ENCODE data around the gene GALNT11.
"Not testable (repeated sequence)": the region's sequence is repeated elsewhere in the genome, so short reads cannot be mapped to it uniquely, and the experiment has no call there.

Gene GALNT11

DNA sequence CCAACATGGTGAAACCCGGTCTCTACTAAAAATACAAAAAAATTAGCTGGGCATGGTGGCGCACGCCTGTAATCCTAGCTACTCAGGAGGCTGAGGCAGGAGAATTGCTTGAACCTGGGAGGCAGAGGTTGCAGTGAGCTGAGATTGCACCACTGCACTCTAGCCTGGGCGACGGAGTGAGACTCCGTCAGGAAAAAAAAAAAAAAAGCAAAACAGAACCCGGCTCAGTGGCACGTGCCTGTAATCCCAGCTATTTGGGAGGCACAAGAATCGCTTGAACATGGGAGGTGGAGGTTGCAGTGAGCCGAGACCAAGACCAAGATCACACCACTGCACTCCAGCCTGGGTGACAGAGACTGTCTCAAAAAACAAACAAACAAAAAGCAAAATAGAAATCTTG lies 3.7 kb upstream of the GALNT11 start:
- not testable (repeated sequence) for H3K9me3 ChIP-seq (ENCODE audit: control insufficient read depth, insufficient read depth, low read length); H3K4me1 ChIP-seq (ENCODE audit: control insufficient read depth, low read length); H3K27ac ChIP-seq (ENCODE audit: low read depth, low read length); H3K79me2 ChIP-seq (ENCODE audit: control insufficient read depth, low read length); H3F3A ChIP-seq (ENCODE audit: control insufficient read depth, insufficient read depth); H3K4me2 ChIP-seq (ENCODE audit: low read length); H3K4me3 ChIP-seq (ENCODE audit: low read length); H3K36me3 ChIP-seq (ENCODE audit: control insufficient read depth, low read length); H4K20me1 ChIP-seq (ENCODE audit: control insufficient read depth, insufficient read depth, low read depth, low read length); H3K9me2 ChIP-seq (replicated peaks; ENCODE audit: control insufficient read depth, low read length)
- peaks cover 30% of the 10 kb centered on the region for H3K27me3 ChIP-seq (ENCODE audit: control insufficient read depth, low read length)

DNA sequence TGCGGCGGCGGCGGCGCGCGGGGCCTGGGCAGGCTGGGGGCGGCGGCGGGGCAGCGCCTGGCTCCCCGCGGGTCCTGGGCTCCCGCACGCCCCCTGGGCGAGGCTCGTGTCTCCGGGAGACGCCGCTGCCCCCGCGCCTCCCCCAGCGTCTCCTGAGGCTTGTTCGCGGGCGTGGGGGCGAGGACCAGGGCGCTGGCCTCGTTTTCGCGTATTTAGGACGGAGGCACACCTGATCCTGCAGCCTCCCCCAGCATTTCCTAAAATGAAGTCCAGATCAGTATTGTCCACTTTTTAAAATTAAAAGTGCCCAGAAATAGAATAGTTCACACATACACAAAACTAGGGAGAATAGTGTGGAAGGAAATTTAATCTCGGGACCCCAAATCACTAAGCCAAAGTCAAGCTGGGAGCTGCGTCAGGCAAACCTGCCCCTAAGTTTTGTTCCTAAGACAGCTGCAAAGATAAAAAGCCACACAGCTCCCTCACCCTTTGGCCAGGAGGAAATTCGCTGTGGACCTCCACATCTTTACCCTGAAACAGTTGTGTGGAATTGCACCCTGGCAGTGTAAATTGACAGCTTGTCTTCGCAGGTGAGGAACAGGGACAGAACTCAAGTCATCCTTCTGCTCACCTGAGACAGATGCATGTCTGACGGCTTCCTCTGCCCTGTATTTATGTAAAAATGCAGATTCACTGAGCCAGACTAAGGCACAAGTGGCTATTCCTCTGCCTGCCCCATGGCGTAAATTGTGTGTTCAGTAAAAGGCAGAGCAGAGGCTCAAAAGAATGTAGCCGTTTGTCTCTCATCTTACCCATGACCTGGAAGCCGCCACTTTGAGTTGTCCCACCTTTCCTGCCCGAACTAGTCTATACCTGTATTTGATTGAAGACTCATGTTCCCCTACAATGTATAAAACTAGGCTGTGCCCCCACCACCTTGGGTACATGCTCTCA lies 740 bp downstream of the GALNT11 start:
- Histone ChIP-seq H3F3A (ENCODE audit: control insufficient read depth, insufficient read depth) (no peaks in the 10 kb centered on the region), H3K36me3 (ENCODE audit: control insufficient read depth, low read length) (no peaks in the 10 kb centered on the region), H3K27me3 (ENCODE audit: control insufficient read depth, low read length) (peaks cover 30% of the 10 kb centered on the region), H3K9me2 (replicated peaks; ENCODE audit: control insufficient read depth, low read length) (no peaks in the 10 kb centered on the region), H3K4me2 (ENCODE audit: low read length) (peak overlapping the region; percentile 39), H4K20me1 (ENCODE audit: control insufficient read depth, insufficient read depth, low read depth, low read length) (no peaks in the 10 kb centered on the region), H3K4me1 (ENCODE audit: control insufficient read depth, low read length) (no peaks in the 10 kb centered on the region), H3K9me3 (ENCODE audit: control insufficient read depth, insufficient read depth, low read length) (0 out of 2 replicates have a peak, but pooled peaks cover 3% of the 10 kb centered on the region), H3K4me3 (ENCODE audit: low read length) (peak overlapping the region; percentile 24), H3K79me2 (ENCODE audit: control insufficient read depth, low read length) (no peaks in the 10 kb centered on the region), H3K27ac (ENCODE audit: low read depth, low read length) (no peak overlapping the region)
- no peak for TF ChIP-seq EZH2phosphoT487 (IDR thresholded peaks at IDR 0.05; ENCODE audit: borderline replicate concordance, low read length)
- TF ChIP-seq, protein P1, sequence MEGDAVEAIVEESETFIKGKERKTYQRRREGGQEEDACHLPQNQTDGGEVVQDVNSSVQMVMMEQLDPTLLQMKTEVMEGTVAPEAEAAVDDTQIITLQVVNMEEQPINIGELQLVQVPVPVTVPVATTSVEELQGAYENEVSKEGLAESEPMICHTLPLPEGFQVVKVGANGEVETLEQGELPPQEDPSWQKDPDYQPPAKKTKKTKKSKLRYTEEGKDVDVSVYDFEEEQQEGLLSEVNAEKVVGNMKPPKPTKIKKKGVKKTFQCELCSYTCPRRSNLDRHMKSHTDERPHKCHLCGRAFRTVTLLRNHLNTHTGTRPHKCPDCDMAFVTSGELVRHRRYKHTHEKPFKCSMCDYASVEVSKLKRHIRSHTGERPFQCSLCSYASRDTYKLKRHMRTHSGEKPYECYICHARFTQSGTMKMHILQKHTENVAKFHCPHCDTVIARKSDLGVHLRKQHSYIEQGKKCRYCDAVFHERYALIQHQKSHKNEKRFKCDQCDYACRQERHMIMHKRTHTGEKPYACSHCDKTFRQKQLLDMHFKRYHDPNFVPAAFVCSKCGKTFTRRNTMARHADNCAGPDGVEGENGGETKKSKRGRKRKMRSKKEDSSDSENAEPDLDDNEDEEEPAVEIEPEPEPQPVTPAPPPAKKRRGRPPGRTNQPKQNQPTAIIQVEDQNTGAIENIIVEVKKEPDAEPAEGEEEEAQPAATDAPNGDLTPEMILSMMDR (IDR thresholded peaks at IDR 0.05; ENCODE audit: low read depth, low read length, poor library complexity, severe bottlenecking), result no peak

DNA sequence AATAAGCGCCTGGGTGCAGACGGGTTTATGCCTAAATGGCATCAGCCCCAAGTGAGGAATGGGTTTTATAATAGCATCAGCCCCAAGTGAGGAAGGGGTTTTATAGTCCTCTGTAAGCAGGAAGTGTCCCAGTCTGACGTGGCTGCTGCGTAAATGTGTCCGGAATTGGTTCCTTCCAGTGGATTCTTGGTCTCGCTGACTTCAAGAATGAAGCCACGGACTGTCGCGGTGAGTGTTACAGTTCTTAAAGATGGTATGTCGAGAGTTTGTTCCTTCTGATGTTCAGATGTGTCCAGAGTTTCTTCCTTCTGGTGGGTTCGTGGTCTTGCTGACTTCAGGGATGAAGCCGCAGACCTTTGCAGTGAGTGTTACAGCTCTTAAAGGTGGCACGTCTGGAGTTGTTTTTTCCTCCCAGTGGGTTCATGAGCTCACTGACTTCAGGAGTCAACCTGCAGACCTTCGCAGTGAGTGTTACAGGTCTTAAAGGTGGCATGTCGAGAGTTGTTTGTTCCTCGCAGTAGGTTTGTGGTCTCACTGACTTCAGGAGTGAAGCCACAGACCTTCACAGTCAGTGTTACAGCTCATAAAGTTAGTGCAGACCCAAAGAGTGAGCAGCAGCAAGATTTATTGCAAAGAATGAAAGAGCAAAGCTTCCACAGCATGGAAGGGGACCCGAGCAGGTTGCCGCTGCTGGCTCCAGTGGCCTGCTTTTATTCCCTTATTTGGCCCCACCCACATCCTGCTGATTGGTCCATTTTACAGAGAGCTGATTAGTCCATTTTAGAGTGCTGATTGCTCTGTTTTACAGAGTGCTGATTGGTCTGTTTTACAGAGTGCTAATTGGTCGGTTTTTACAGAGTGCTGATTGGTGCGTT lies 2.3 kb downstream of the GALNT11 start:
- H3K4me3 ChIP-seq (ENCODE audit: low read length); H3K36me3 ChIP-seq (ENCODE audit: control insufficient read depth, low read length); H4K20me1 ChIP-seq (ENCODE audit: control insufficient read depth, insufficient read depth, low read depth, low read length); H3F3A ChIP-seq (ENCODE audit: control insufficient read depth, insufficient read depth); H3K4me1 ChIP-seq (ENCODE audit: control insufficient read depth, low read length); H3K27ac ChIP-seq (ENCODE audit: low read depth, low read length); H3K4me2 ChIP-seq (ENCODE audit: low read length); H3K9me3 ChIP-seq (ENCODE audit: control insufficient read depth, insufficient read depth, low read length); H3K79me2 ChIP-seq (ENCODE audit: control insufficient read depth, low read length); H3K9me2 ChIP-seq (replicated peaks; ENCODE audit: control insufficient read depth, low read length): not testable (repeated sequence)
- peaks cover 30% of the 10 kb centered on the region for H3K27me3 ChIP-seq (ENCODE audit: control insufficient read depth, low read length)

DNA sequence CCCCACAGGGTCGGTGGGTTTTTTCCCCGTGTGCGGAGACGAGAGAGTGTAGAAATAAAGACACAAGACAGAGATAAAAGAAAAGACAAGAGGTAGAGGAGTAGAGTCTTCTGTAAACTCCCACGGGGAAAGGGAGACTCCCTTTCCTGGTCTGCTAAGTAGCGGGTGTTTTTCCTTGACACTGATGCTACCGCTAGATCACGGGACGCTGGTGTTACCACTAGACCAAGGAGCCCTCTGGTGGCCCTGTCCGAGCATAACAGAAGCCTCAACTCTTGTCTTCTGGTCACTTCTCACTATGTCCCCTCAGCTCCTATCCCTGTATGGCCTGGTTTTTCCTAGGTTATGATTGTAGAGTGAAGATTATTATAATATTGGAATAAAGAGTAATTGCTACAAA lies 4.6 kb downstream of the GALNT11 start:
- not testable (repeated sequence) for H4K20me1 ChIP-seq (ENCODE audit: control insufficient read depth, insufficient read depth, low read depth, low read length)

DNA sequence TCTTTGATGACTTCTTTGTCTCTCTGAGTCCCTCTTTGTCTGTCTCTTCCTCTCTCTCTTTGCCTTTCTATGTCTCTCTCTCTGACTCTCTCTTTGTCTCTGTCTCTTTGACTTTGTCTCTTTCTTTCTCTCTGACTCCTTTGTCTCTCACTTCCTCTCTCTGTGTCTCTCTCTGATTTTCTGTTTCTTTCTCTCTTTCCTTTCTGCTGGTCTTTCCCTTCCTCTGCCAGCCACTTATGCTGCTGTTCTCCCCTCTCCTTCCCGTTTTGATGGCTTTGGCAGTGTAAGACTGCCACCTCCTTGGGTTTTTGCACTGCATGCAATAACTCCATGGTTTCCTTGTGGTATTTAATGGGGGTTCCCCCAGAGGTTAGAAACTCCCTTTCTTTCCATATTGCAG lies 5.2 kb downstream of the GALNT11 start:
- H3K9me3 ChIP-seq (ENCODE audit: control insufficient read depth, insufficient read depth, low read length); H3K9me2 ChIP-seq (replicated peaks; ENCODE audit: control insufficient read depth, low read length); H3K4me1 ChIP-seq (ENCODE audit: control insufficient read depth, low read length); H3K79me2 ChIP-seq (ENCODE audit: control insufficient read depth, low read length); H3K4me2 ChIP-seq (ENCODE audit: low read length); H3K36me3 ChIP-seq (ENCODE audit: control insufficient read depth, low read length); H3K4me3 ChIP-seq (ENCODE audit: low read length); H3K27ac ChIP-seq (ENCODE audit: low read depth, low read length); H3F3A ChIP-seq (ENCODE audit: control insufficient read depth, insufficient read depth); H4K20me1 ChIP-seq (ENCODE audit: control insufficient read depth, insufficient read depth, low read depth, low read length); H3K27me3 ChIP-seq (ENCODE audit: control insufficient read depth, low read length): not testable (repeated sequence)

More for the DNA sequence above, 4.6 kb downstream of the GALNT11 start:
- peaks cover 11% of the 10 kb centered on the region for H3K27me3 ChIP-seq (ENCODE audit: control insufficient read depth, low read length)
- not testable (repeated sequence) for H3K4me2 ChIP-seq (ENCODE audit: low read length); H3F3A ChIP-seq (ENCODE audit: control insufficient read depth, insufficient read depth); H3K9me3 ChIP-seq (ENCODE audit: control insufficient read depth, insufficient read depth, low read length); H3K79me2 ChIP-seq (ENCODE audit: control insufficient read depth, low read length); H3K36me3 ChIP-seq (ENCODE audit: control insufficient read depth, low read length); H3K4me1 ChIP-seq (ENCODE audit: control insufficient read depth, low read length); H3K27ac ChIP-seq (ENCODE audit: low read depth, low read length); H3K4me3 ChIP-seq (ENCODE audit: low read length); H3K9me2 ChIP-seq (replicated peaks; ENCODE audit: control insufficient read depth, low read length)
- TF ChIP-seq, protein P1 (IDR thresholded peaks at IDR 0.05; ENCODE audit: low read depth, low read length, poor library complexity, severe bottlenecking), result peak; percentile 38

All from DOHH2 (cell line).